ENCODE measurements around the gene PYGL. TPM values are rescaled to one million over a fixed set of nuclear protein-coding genes. Genes with fewer than 3 reads are reported as not detected.

The PYGL gene
- total RNA-seq, 1 experiment from 2014 or later: 75.6 TPM

DNA sequence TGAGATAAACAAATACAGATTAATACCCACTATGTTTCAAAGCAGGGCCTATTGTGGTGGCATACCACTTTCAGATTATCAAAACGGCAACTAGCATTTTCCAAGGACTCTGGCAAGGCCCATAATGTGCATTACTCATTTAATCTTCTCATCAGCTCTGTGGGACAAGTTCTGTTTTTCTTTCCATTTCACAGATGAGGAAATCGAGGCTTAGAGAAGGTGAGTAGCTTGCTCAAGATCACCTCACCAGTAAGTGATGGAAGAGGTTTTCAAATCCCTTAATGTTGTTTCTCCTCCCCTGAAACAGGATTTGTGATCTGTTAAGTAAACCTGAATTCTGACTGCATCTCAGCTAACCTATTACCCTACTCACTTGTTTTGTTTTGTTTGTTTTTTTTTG lies 3.9 kb upstream of the PYGL start:
- Histone ChIP-seq H3K4me1 (replicated peaks; ENCODE audit: insufficient read depth) (peaks cover 2% of the 10 kb centered on the region; the same call in 1 of the 2 replicates), H3K4me2 (no peak overlapping the region), H3K27ac (no peak overlapping the region), H3K36me3 (ENCODE audit: low read depth) (no peaks in the 10 kb centered on the region), H3K9me2 (ENCODE audit: insufficient read depth) (no peaks in the 10 kb centered on the region), H3K9me3 (ENCODE audit: insufficient read depth, low read depth) (no peaks in the 10 kb centered on the region), H3K79me2 (ENCODE audit: low read depth) (peaks cover 10% of the 10 kb centered on the region; the same call in 1 of the 2 replicates), H3K4me3 (no peak overlapping the region), H3K27me3 (ENCODE audit: insufficient read depth, low read depth) (no peaks in the 10 kb centered on the region), H4K20me1 (ENCODE audit: insufficient read depth) (no peaks in the 10 kb centered on the region), H3F3A (ENCODE audit: insufficient read depth, low read depth) (peaks cover 13% of the 10 kb centered on the region; the same call in 1 of the 2 replicates), H2AFZ (no peak overlapping the region)
- CTCF ChIA-PET: no interaction called here
- intact Hi-C loops (cut with micrococcal nuclease; ENCODE audit: unreplicated experiment): no loop called here
- no peak for DNase-seq
- POLR2A ChIA-PET (ENCODE audit: unreplicated experiment): no interaction called here
- BruUV-seq (replicated peaks): no TSS peak
- TF ChIP-seq, protein P1, sequence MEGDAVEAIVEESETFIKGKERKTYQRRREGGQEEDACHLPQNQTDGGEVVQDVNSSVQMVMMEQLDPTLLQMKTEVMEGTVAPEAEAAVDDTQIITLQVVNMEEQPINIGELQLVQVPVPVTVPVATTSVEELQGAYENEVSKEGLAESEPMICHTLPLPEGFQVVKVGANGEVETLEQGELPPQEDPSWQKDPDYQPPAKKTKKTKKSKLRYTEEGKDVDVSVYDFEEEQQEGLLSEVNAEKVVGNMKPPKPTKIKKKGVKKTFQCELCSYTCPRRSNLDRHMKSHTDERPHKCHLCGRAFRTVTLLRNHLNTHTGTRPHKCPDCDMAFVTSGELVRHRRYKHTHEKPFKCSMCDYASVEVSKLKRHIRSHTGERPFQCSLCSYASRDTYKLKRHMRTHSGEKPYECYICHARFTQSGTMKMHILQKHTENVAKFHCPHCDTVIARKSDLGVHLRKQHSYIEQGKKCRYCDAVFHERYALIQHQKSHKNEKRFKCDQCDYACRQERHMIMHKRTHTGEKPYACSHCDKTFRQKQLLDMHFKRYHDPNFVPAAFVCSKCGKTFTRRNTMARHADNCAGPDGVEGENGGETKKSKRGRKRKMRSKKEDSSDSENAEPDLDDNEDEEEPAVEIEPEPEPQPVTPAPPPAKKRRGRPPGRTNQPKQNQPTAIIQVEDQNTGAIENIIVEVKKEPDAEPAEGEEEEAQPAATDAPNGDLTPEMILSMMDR (conservative IDR thresholded peaks at IDR 0.05): no peak
- TF ChIP-seq EZH2 (IDR thresholded peaks at IDR 0.05; ENCODE audit: low read depth): no peak

DNA sequence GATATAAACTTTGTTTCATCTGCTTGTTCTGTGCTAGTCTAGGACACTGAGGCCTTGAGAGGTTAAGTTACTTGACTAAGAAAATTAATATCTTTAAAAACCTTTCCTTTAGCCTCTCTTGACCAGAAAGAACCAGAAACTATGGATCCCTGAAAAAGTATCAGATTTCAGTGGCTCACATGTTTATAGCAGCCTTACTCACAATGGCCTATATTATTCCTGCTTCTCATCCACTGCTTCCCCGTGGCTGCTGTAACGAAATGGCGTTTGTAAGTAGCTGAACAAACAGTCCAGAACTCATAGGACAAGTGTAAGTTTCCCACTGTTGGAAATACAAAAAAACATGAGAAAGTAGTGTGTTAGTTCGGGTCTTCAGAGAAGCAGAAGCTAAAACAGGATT lies 3.2 kb upstream of the PYGL start:
- Histone ChIP-seq H3F3A (ENCODE audit: insufficient read depth, low read depth) (peaks cover 13% of the 10 kb centered on the region; the same call in 1 of the 2 replicates), H3K4me3 (no peak overlapping the region), H3K27ac (no peak overlapping the region), H3K27me3 (ENCODE audit: insufficient read depth, low read depth) (no peaks in the 10 kb centered on the region), H3K36me3 (ENCODE audit: low read depth) (no peaks in the 10 kb centered on the region), H3K9me3 (ENCODE audit: insufficient read depth, low read depth) (no peaks in the 10 kb centered on the region), H2AFZ (no peak overlapping the region), H3K9me2 (ENCODE audit: insufficient read depth) (no peaks in the 10 kb centered on the region), H3K79me2 (ENCODE audit: low read depth) (peaks cover 12% of the 10 kb centered on the region; the same call in 1 of the 2 replicates), H3K4me2 (no peak overlapping the region), H4K20me1 (ENCODE audit: insufficient read depth) (no peaks in the 10 kb centered on the region), H3K4me1 (replicated peaks; ENCODE audit: insufficient read depth) (peaks cover 7% of the 10 kb centered on the region; the same call in 1 of the 2 replicates)
- CTCF ChIA-PET: no interaction called here
- TF ChIP-seq EZH2 (IDR thresholded peaks at IDR 0.05; ENCODE audit: low read depth): no peak
- TF ChIP-seq, protein P1 (conservative IDR thresholded peaks at IDR 0.05): no peak
- POLR2A ChIA-PET (ENCODE audit: unreplicated experiment): no interaction called here
- DNase-seq: no peak
- no TSS peak for BruUV-seq (replicated peaks)
- intact Hi-C loops (cut with micrococcal nuclease; ENCODE audit: unreplicated experiment): no loop called here

DNA sequence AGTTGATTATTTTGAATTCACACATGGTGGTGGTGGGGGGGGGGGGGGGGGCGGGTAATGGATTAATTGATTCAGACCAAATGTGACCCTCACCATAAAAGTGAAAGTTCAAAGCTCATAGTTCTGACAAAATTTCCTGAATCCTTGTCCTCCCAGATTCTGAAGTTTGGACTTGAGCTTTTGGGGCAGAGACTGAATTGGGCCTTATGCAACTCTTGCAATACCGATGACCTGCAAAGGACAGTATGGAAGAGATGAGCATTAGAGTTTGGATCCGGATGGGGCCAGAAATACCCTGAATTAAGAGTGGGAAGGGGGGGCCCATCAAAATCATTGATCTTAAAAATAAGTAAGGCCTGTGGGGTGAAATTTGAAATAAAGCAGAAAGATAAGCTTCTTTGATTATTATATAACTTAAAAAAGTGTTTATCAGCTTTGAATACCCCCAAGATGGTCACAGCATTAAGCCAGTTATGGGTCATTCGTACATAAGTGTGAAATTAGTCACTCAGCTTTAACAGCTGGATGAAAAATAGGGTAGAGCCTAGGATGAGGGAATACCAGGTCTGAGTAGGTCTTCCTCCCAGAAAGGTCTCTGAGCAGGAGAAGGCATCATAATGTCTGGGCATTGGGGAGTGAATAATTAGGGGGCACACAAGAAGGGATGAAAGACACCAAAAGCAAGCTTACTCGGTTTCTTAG lies 2.1 kb upstream of the PYGL start:
- H3K9me2 ChIP-seq (ENCODE audit: insufficient read depth): no peaks in the 10 kb centered on the region

More for the DNA sequence above, 2.1 kb upstream of the PYGL start:
- Histone ChIP-seq H3K4me3 (no peak overlapping the region), H3K36me3 (ENCODE audit: low read depth) (no peaks in the 10 kb centered on the region), H3K4me1 (replicated peaks; ENCODE audit: insufficient read depth) (peaks cover 7% of the 10 kb centered on the region; the same call in 1 of the 2 replicates), H3K79me2 (ENCODE audit: low read depth) (peaks cover 12% of the 10 kb centered on the region), H3K9me3 (ENCODE audit: insufficient read depth, low read depth) (no peaks in the 10 kb centered on the region), H3K4me2 (no peak overlapping the region), H2AFZ (no peak overlapping the region), H3K27me3 (ENCODE audit: insufficient read depth, low read depth) (no peaks in the 10 kb centered on the region), H4K20me1 (ENCODE audit: insufficient read depth) (no peaks in the 10 kb centered on the region), H3K27ac (no peak overlapping the region), H3F3A (ENCODE audit: insufficient read depth, low read depth) (peaks cover 13% of the 10 kb centered on the region; the same call in 1 of the 2 replicates)
- no TSS peak for BruUV-seq (replicated peaks)
- TF ChIP-seq EZH2 (IDR thresholded peaks at IDR 0.05; ENCODE audit: low read depth): no peak
- TF ChIP-seq, protein P1 (conservative IDR thresholded peaks at IDR 0.05): no peak
- intact Hi-C loops (cut with micrococcal nuclease; ENCODE audit: unreplicated experiment): no loop called here
- no peak for DNase-seq
- ChIA-PET CTCF (interaction anchor here (0.7 kb wide), 1 partner anchor 614 kb away, joined by 4 read pairs; no protein-coding TSS in a partner anchor), POLR2A (ENCODE audit: unreplicated experiment) (interaction anchor here (0.6 kb wide), 1 partner anchor 18 kb away, joined by 6 read pairs; no protein-coding TSS in a partner anchor)

Measured in PC-9 (cell line).